ENCODE measurements around the gene CHI3L2.
"Not testable (repeated sequence)": the region's sequence is repeated elsewhere in the genome, so short reads cannot be mapped to it uniquely, and the experiment has no call there.

The CHI3L2 gene

DNA sequence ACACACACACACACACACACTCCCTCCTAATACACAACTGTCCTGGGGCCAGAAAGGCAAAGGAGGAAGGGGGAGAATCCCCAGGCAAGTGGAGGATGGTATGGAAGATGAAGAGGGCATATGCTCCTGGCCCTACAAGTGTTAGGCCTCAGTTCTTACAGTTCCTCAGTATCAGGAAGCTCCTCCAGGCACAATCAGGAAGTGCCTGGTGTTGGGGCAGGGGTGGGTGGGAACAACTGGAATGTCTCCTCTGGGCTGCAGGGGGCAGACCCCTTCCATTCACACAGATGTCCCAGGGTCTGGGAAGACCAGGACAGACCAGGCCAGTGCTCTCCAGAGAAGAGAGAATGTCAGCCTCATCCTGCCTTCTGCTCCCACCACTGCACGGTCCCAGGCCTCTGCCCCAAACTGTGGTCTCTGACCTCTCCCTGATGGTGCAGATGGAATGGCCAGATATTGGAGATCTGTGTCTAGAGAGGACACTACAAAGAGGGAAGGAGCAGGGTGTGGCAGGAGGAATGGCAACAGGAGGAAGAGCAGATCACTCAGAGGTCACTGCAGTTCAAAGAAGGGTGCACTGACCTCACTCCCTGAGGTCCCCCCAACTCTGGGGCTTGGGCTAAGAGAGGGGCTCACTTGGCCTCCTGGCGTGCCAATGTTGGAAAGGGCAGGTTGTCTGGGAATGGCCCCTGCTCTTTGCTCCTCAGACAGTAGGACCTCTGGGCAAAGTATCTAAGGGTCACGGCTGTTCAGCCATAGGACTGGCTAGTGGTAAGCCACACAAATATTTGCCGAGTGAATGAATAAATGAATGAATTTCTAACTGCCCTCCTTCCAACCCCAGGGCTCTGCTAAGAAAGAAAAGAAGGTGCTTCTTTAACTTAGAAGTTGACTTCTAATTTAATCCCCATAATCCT is 24.5 kb upstream of the CHI3L2 start:
- DNase-seq = no peak

DNA sequence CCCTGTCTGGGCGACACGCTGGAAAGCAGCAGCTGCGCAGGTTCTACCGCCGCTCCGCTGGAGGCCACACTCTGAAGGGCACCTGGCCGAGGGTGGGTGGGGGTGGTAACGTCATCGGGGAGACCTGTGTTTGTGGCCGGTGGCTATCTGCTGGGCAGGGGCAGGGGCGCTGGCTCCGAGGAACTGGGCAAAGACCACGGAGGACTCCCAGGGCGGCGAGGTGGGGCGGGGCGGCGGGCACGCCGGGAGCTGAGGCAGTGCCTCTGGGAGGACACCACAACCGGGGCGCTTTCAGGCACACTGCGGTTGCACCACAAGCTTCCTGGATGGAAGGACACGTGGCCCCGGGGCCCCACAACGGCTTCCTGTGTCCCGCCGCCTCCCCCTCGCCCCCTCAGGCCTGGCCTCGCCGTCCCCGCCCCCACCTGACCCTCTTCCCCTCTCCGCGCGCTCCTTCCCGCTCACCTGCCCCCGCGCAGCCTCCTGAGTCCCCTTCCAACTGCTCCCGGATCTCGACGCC is 23.8 kb upstream of the CHI3L2 start:
- DNase-seq = peak; percentile 69

DNA sequence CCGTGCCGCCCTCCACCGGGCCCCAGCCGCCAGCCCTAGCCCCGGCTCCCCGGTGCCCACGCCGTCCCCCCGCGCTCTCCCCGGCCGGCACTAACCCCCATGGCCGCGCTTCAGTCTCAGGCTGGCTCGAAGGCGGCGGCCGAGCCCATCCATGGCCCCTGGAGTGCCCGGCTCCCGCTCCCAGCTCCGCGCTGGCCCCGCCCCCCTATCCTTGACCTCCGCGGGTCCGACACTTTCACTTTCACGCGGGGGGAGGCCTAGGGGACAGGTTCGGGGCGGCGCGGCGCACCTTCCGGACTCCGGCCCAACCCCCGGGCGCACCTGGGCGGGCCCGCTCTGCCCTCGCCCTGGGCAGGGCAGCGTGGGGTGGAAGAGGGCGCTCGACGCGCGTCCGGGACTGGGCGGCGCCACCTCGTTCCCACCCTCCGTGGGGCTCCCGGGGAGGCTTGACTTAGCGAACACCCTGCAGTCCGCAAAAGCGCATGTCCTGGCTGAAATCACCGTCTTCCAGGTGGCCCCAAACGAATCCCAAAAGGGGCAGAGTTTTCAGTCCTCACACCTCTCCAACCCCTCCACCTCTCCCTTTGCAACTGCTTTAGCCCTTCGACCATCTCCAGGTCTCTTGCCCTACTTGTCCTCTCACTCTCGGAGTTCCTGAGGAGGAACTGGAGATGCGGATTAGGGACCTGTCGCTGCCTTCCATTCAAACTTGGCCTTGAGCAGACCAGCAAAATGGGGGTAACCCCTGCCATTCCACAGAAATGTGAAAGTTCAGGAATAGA is 23.1 kb upstream of the CHI3L2 start:
- peak; percentile 48 for DNase-seq

DNA sequence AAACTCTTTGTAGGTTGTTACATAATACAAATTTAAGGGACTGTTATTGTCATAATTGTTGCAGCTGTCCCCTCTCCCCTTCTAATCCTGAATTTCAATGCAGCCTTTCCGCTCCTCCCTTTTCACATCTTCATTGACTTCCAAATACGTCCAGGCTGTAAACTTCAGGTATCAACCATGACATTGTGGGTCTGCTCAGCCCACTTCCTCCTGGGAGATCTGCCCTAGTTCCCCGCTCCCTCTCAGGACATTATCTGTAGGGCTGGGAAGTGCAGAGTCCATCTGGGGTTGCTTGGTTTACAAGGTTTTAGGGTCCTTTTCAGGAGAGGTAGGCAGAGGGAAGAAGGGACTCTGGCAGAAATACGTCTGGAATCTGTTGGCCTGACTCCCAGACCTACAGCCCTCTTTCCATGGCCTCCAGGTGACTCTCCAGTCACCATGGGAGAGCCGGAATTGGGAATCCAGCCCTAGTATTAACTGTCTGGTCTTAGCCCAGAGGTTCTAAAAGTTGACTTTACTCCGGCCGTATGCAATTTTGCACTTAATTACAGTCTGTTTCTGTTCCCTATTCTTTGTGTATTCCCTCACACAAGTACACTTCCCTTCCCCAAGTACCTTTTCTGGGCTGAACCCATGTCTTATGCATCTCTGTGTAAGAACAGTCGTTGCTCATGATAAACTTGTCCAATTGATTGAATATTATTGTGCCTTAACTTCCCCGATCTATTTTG is 22.4 kb upstream of the CHI3L2 start:
- DNase-seq = no peak

DNA sequence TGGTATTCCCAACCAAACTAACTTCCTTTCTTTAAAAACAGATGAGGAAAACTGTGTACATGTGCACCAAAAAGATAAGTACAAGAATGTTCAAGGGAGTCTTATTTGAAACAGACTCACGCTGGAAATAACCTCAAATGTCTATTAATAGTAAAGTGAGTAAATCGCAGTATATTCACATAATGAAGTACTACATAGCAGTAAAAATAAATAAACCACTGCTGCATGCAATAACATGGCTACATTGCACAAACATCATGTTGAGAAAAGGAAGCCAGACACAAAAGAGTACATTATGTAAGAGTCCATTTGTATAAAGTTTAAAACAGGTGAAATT is 21.8 kb upstream of the CHI3L2 start:
- DNase-seq = no peak

DNA sequence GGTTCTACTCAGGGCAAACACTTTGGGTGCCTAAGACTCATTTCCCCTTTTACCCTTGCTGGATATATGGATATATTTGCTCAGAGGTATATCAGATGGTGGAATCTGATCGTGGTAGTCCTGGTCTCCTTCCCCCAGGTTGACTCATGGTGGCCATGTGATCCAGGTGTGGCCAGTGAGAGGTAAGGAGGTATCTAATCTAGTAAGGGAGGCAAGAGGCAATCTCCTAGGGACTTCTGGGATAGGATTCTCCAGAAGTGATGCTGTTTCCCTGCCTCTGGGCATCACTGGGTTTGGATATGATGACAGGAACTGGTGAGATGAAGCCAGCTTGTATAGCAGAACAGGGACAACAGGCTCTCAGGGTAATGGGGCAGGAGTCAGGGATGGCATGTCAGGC is 18.6 kb upstream of the CHI3L2 start:
- DNase-seq = no peak

DNA sequence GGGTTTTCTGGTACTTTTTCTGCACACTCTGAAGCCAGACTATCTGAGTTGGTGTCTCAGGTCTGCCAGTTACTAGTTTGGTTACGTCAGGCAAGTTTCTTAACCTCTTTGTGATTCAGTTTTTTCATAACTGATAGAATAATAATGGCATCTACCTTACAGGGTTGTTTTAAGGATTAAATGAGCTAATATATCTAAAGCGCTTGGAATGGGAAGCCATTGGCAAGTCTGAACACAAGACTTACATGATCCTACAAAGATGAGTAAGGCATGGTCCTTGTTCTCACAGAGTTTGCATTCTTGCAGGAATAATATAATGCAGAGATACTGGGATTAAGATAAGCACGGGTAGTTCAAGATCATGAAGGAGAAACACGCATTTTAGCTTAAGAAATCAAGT is 17.9 kb upstream of the CHI3L2 start:
- DNase-seq = no peak

DNA sequence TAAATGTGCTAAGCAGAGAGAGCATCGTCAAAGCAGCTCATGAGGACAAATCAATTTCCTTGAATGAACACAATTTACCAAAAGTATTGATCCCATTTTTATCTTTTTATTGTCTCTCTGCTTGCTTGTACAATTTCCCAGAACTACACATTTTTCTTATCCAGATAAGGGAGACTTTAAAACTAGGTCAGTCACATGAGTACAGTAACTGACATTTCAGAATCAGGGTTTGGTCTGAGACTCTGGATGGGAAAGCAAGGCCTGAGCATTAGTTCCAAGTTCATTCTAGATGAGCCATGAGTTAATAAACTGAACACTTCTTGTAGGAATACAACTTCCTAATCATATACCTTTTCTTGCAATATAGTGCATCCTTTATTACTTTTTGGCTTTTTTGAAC is 15.6 kb upstream of the CHI3L2 start:
- no peak for DNase-seq

DNA sequence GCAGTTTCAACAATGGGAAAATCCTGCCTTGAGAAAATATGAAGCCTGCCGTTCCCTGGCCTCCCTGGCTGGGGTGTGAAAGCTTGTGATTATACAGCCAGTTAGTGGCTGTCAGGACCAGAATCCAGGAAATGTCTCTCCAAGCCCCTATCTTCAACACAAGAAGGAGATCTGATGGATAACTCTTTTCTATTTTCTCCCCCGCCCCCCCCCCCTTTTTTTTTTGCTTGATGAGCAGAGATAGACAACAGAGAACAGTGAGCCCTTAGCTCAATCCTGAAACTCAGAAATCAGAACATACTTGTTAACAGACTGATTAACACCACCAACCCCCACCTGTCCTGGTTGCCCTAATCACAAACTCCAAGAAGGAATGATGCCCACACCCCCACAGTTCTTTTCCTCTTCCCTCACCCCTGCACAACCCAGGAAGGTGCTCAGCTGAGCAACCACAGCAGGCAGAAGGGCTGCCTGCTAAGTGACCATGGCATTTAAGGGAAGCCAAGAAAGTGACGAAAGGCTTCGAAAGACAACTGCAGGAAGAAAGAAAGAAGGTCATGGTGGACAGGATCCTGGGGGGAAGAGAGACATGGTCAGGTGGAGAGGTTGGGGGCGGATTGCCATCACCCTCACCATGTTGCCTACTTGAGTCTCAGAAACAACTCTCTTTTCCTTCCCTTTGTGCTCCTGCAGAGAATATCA is 14.7 kb upstream of the CHI3L2 start:
- no peak for DNase-seq

DNA sequence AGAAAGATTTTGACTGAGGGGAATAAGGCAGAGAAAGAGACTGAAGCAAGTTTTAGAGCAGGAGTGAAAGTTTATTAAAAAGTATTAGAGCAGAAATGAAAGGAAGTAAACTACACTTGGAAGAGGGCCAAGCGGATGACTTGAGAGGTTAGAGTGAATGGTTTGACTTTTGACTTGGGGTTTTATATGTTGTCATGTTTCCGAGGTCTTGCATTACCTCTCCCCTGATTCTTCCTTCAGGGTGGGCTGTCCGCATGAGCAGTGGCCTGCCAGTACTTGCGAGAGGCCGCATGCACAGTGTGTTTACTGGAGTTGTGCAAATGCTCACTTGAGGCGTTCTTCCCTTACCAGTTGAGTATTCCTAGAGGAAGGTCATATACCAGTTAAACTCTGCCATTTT is 14.1 kb upstream of the CHI3L2 start:
- no peak for DNase-seq

DNA sequence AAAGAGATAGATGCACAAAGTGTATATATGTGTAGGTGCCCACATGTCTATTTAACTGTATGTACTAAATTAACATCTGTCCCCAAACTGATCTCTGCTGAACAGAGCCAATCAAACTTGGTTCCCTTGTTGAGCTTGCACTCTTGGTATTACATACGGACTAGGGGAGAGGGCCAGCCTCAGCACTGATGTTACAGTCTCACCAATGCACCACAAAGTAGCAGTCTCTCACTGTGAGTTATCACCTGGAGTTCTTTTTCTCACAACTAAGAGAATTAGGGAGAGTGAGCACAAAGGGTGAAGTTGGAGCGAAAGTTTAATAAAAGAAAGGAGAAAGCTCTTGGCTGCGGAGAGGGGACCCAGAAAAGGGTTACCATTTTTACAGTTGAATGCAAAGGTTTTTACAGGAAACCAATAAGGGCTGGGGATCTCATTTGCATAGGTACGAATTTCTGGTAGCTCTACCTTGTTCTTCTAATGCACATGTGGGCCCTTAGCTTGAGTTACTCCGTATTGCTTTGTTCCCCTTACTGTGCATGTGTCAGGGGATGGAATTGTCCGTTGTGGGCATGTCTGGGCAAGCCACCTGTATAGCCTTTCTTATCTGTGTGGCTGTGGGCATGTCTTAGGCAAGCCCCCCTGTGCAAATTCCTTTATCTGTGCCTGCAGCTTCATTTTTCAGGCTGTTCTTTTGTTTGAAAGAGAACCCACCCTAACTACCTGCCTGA is 13.3 kb upstream of the CHI3L2 start:
- no peak for DNase-seq

DNA sequence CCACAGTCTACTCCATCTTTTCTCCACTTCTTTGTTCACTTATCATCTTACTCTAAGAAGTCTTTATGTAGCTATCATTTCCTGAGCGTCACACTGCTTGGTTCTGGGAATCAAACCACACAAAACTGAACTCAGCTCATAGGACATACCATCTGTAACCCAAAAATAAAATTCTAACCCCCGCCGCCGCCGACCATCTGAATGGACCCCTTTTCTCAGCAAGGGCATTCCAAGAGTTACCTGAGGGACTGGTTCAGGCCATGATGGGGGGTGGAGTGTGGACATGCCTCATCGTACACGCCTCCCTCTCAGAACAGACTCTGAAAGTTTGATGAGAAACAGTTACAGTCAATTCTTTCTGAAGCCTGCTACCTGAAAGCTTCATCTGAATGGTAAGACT is 12.6 kb upstream of the CHI3L2 start:
- peak; percentile 33 for DNase-seq

DNA sequence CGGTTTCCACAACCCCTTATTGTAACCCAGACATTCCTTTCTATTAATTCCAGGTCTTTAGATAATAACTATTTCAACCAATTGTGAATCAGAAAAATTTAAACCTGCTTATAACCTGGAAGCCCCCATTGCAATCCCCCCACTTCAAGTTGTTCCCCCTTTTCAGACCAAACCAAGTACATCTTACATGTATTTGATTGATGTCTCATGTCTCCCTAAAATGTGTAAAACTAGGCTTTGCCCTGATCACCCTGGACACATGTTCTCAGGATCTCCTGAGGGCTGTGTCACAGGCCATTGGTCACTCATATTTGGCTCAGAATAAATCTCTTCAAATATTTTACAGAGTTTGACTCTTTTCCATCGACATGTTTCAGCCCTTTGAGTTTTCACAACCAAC is 12.2 kb upstream of the CHI3L2 start:
- DNase-seq = not testable (repeated sequence)

DNA sequence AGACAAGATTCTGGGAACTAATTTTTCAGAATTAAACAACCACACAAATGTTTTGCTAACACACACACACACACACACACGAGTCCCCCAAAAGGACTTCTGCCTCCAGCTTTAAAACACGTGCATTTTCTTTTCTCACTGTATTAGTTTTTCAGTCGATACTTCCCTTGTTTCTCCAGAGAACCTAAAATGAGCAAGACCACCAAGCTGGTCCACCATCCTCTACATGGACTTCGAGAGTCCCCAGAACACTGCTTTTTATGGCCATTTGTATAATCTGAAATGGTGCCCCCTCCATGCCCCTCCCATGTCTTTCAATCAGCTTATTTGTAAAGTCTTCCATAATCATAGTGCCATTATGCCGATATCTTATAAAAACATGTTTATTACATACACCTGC is 10.8 kb upstream of the CHI3L2 start:
- DNase-seq = no peak

DNA sequence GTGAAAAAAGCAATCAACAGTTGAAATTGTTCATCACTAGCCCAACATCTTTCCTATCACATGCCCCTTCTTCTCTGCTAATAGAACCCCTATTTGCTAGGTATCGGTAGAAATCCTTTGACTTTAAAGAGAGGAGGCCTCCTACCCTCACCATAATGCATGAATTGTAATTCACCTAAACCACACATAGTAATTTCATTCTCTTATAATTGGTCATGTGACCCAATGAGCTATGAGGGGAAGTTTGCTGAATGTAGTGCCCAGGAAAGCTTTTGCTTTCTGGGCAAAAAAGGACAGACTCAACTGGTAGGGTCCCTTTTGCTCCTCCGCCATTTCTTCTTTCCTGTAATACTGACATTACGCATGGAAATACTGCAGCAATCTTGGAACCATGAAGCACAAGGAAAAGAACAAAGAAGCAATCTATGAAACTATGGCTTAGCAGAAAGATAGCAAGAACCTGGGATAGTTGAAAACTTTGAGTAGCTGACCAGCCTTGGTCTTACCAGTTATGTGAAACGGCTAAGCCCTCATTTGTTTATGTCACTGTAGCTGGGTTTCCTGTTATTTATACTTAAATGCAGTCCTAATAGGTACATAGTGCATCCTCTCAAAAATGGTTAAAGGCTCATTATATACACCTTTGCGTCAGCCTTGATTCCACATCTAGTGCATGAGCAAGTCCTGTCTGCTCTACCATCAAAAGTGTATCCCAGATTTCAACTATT is 10.2 kb upstream of the CHI3L2 start:
- DNase-seq = no peak

DNA sequence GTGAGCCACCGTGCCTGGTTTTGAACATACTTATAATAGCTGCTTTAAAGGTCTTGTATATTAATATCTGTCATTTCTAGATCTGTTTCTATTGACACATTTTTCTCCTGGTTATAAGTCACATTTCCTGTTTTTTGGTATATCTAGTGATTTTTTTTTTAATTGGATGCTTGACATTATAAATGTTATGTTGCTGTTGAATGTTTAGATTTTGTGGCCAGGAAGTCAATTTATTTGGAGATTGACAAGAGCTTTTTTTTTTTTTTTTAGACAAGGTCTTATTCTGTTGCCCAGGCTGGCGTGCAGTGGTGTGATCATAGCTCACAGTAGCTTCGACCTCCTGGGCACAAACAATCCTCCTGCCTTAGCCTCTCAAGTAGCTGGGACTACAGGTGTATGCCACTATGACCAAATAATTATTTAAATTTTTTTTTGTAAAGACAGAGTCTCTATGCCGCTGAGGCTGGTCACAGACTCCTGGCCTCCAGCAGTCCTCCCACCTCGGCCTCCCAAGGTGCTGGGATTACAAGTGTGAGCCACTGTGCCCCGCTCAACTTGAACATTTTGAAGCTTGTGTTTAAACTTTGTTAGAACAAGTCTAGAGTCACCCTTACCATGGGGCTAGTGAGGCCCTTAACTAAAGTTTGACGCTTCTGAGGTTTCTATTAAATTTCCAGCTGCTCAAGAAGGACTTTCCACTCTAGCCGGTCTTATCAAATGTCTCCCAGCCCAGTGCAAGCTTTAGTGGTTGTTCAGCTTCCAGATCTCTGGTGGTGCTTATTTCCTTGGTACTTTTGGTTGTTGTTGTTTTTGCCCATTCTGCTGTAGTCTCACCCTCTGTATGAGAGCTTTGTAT is 8.6 kb upstream of the CHI3L2 start:
- DNase-seq = no peak

DNA sequence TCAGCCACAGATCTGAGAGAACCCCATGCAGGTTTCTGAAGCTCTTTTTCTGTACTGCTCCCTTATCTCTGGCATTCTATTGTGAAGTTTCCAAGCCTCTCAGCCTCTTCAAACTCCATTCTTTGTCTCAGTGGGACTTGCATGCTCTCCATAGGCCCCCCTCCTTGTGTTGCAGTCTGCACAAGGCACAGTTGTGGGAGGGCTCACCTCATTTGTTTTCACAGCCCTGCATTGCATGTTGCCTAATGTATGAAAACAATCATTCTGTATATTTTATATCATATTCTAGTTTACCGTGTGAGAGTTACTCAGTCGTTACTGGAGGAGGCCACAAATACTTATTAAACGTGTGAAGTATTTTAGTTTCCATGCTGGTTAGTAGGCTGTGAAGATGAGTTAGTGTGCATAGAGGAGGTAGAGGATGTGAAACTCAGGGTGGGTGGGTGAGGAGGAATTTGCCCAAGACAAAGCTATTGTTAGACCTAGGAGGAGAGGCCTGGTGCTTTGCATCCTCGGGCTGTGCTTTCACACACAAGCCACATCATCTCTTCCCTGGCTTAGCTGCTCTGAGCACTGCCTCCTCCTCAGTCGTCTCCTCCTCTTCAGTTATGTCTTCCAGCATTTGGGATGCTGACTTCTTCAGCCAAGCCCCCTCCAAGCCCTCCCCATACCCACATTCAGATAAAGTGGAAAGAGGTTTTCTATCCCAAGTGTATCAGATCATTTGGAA is 7.8 kb upstream of the CHI3L2 start:
- no peak for DNase-seq

DNA sequence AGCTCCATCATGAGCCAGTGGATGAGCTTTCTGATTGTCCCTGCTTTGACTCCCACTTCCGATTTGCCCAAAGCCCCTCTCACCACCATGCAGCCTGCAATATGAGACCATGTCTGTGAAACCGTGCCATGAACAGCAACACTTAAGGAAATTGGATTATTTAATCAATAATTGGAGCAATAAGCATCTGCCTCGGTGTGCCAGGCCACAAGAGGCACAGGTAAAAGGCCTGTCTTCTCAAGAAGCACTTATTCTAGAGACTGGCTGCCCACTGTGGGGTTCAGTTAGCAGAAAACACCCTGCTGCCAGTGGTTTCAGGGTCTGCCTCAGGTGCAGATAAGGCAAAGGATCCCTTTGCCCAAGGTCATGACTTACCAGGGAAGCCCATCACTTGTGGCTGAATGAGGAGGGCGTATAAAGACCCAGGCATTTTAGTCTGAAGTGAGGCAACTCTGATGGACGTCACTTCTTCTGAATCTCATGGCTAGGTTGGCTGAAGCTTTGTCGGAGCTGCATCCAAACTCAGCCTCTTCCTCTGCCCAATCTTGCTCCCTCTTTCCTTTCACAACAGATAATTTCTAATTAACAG is 7.1 kb upstream of the CHI3L2 start:
- DNase-seq = no peak

DNA sequence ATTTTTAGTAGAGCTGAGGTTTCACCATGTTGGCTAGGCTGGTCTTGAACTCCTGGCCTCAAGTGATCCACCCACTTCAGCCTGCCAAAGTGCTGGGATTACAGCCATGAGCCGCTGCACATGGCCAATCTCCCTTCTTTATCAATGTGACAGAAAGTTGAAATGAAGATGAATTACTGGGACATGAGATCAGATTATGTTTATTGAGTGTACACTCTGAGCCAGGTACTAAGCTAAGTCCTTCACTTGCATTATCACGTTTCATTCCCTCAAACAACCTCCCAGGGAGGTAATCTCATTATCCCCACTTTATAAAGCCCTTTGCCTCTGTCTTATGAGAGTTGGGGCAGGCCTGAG is 6.3 kb upstream of the CHI3L2 start:
- DNase-seq = no peak
